HG03439 (cell line): ENCODE results near the gene TDRD6.
"Not testable (repeated sequence)": the region's sequence is repeated elsewhere in the genome, so short reads cannot be mapped to it uniquely, and the experiment has no call there.

Source experiments
- ATAC-seq: cut with Tn5 transposase; IDR thresholded peaks from one replicate; pipeline ENCODE4 v1.9.1; 2021; ENCODE audit warnings: mild to moderate bottlenecking, moderate library complexity; ENCODE audit not compliant: unreplicated experiment

TDRD6 gene

GRCh38 chr6:46743425-46744158, 55.9 kb downstream of the TDRD6 start:
- ATAC-seq = no peak

- not testable (repeated sequence) for ATAC-seq
Observed at GRCh38 chr6:46744159-46744725, 56.6 kb downstream of the TDRD6 start.

- no peak for ATAC-seq
Observed at GRCh38 chr6:46745973-46746372, 58.3 kb downstream of the TDRD6 start.

GRCh38 chr6:46746696-46747095, 59.0 kb downstream of the TDRD6 start, which contains the start of gene ANKRD66:
TSS of gene ANKRD66 (plus strand) at chr6:46746933. CDS start at chr6:46751949, 5,016 bp downstream.
- ATAC-seq = no peak

- no peak for ATAC-seq
Observed at GRCh38 chr6:46748940-46749503, 61.3 kb downstream of the TDRD6 start.

GRCh38 chr6:46749731-46750130, 62.0 kb downstream of the TDRD6 start:
- ATAC-seq = no peak

GRCh38 chr6:46751658-46752057, 64.0 kb downstream of the TDRD6 start:
- no peak for ATAC-seq
